Measurements from ENCODE around the gene HSPB9. TPM values are rescaled to one million over a fixed set of nuclear protein-coding genes. Genes with fewer than 3 reads are reported as not detected.

Gene HSPB9
- total and polyA plus RNA-seq, 9 of the 15 experiments (the other 6 are each of a cell fraction or from before 2014, with no cell fraction given) = 0.04 to 0.16 (median 0.08) TPM; not detected in 3

- peaks cover 10% of the 10 kb centered on the region; the same call in 2 of the 3 replicates for H3K79me2 ChIP-seq (ENCODE audit: control insufficient read depth, insufficient read depth, low read length)
- ChIA-PET POLR2A (interaction anchor here (0.5 to 1.1 kb wide), 4 partner anchors 10 to 94 kb away, joined by 3 to 4 read pairs (median 3); no protein-coding TSS in a partner anchor), CTCF (ENCODE audit: low intra/inter-chr PET ratio) (interaction anchor here (1.9 kb wide), 1 partner anchor 63 kb away, joined by 12 read pairs; the partner anchor contains the start of gene KCNH4)
- FAIRE-seq (no peak), ATAC-seq (no peak), DNase-seq (ENCODE audit: extremely low read depth in 1 of 4, low spot score in 3 of 4) (no peak)
- H2AFZ ChIP-seq (ENCODE audit: low read depth, low read length) = no peak overlapping the region
- peak overlapping the region in 1 of 2 experiments; percentile 2; a peak in 1 of 4 replicates for H3K9ac ChIP-seq (ENCODE audit: insufficient read depth in 1 of 2, low read depth in 2 of 2, low read length in 2 of 2)
- H4K20me1 ChIP-seq (replicated peaks; ENCODE audit: control insufficient read depth, insufficient read depth, low read length) = no peaks in the 10 kb centered on the region
- H3K27me3 ChIP-seq (ENCODE audit: control insufficient read depth in 2 of 2, insufficient read depth in 2 of 2, low read length in 2 of 2) = no peaks in the 10 kb centered on the region
- no peak overlapping the region for H3K4me3 ChIP-seq
- in situ Hi-C loops (cut with MboI) (loop anchor here (25.0 kb wide), 1 partner anchor 381 kb away; the partner anchor contains the start of gene HAP1), intact Hi-C loops (cut with micrococcal nuclease) (loop anchor here (2.0 kb wide), 1 partner anchor 63 kb away; the partner anchor contains the start of gene KCNH4)
- peaks cover 13 to 55% of the 10 kb centered on the region in 2 experiments for H3K4me1 ChIP-seq (replicated peaks in 1 of 2; ENCODE audit: control insufficient read depth in 2 of 2, insufficient read depth in 2 of 2, low read length in 2 of 2)
- BruUV-seq (replicated peaks) = no TSS peak
- H3K36me3 ChIP-seq (ENCODE audit: control insufficient read depth, insufficient read depth, low read length) = peaks cover 62% of the 10 kb centered on the region; the same call in 2 of the 3 replicates
- H3K27ac ChIP-seq (ENCODE audit: extremely low read depth, low read depth, low read length) = no peak overlapping the region
- H3K4me2 ChIP-seq (ENCODE audit: insufficient read depth, low read length) = no peak overlapping the region
- no peaks in the 10 kb centered on the region for H3K9me3 ChIP-seq (replicated peaks; ENCODE audit: control insufficient read depth, insufficient read depth, low read depth, low read length)
- TF ChIP-seq CBX3 (IDR thresholded peaks at IDR 0.05; ENCODE audit: borderline replicate concordance in 1 of 2, low read length in 2 of 2) (no peak), ZNF696 (CRISPR knock-in tag; conservative IDR thresholded peaks at IDR 0.05) (no peak), ZNF212 (CRISPR knock-in tag; IDR thresholded peaks at IDR 0.05) (no peak), ZNF174 (CRISPR knock-in tag; IDR thresholded peaks at IDR 0.05) (no peak), SIN3B (IDR thresholded peaks at IDR 0.05; ENCODE audit: low read depth) (no peak), ZNF584 (CRISPR knock-in tag; IDR thresholded peaks at IDR 0.05; ENCODE audit: low read depth) (no peak), NR3C1 (CRISPR knock-in tag; IDR thresholded peaks at IDR 0.05) (no peak), KDM5B (IDR thresholded peaks at IDR 0.05; ENCODE audit: insufficient replicate concordance, low read depth, low read length) (no peak)
- peaks cover 3% of the 10 kb centered on the region for H3K9me1 ChIP-seq (ENCODE audit: control insufficient read depth, insufficient read depth, low read length)
- 90% methylated on average over 4 of the region's 4 CpGs for whole genome bisulfite sequencing (ENCODE audit: insufficient coverage, low coverage, missing lambda C conversion rate)
These were observed 4.5 kb upstream of the HSPB9 start for GRCh38 chr17:42118126-42118510.
